Measurements from ENCODE around the gene NFKBIE. TPM values are rescaled to one million over a fixed set of nuclear protein-coding genes. Genes with fewer than 3 reads are reported as not detected.

The NFKBIE gene
- total and polyA plus RNA-seq, 9 of the 15 experiments (the other 6 are each of a cell fraction or from before 2014, with no cell fraction given), result 2.1 to 16.4 (median 11.7) TPM

GRCh38 chr6:44257753-44258324, 7.5 kb downstream of the NFKBIE start (continued):
- TF ChIP-seq, protein P1, sequence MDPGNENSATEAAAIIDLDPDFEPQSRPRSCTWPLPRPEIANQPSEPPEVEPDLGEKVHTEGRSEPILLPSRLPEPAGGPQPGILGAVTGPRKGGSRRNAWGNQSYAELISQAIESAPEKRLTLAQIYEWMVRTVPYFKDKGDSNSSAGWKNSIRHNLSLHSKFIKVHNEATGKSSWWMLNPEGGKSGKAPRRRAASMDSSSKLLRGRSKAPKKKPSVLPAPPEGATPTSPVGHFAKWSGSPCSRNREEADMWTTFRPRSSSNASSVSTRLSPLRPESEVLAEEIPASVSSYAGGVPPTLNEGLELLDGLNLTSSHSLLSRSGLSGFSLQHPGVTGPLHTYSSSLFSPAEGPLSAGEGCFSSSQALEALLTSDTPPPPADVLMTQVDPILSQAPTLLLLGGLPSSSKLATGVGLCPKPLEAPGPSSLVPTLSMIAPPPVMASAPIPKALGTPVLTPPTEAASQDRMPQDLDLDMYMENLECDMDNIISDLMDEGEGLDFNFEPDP (CRISPR knock-in tag; IDR thresholded peaks at IDR 0.05), result no peak
- TF ChIP-seq ARHGAP35 (IDR thresholded peaks at IDR 0.05; ENCODE audit: partially characterized antibody) (no peak), ZNF282 (CRISPR knock-in tag; IDR thresholded peaks at IDR 0.05) (no peak), ZNF830 (CRISPR knock-in tag; IDR thresholded peaks at IDR 0.05) (peak; percentile 71; the same call in 1 of the 2 replicates), POU5F1 (IDR thresholded peaks at IDR 0.05; ENCODE audit: borderline replicate concordance, low read depth, low read length, partially characterized antibody) (no peak), NFRKB (IDR thresholded peaks at IDR 0.05; ENCODE audit: low read depth) (peak; percentile 80; the same call in 1 of the 2 replicates), CTCF (IDR thresholded peaks at IDR 0.05 in 2 of 3, conservative IDR thresholded peaks at IDR 0.05 in 1 of 3; ENCODE audit: insufficient read depth in 2 of 3, low read depth in 1 of 3, low read length in 3 of 3) (peak in 1 of 3 experiments; percentile 23; a peak in 1 of 6 replicates), ATF1 (CRISPR knock-in tag; IDR thresholded peaks at IDR 0.05) (no peak), ATF1 (tag; IDR thresholded peaks at IDR 0.05) (peak; percentile 65; the same call in 1 of the 2 replicates), NBN (IDR thresholded peaks at IDR 0.05; ENCODE audit: low read depth) (peak; percentile 78; the same call in 1 of the 2 replicates), ZNF175 (CRISPR knock-in tag; IDR thresholded peaks at IDR 0.05; ENCODE audit: low read depth) (peak; percentile 15; the same call in 1 of the 2 replicates), POLR2B (IDR thresholded peaks at IDR 0.05; ENCODE audit: low read depth, partially characterized antibody) (peak; percentile 73), ZNF197 (CRISPR knock-in tag; IDR thresholded peaks at IDR 0.05; ENCODE audit: low read depth) (0 out of 2 replicates have a peak, but pooled peaks have one; percentile 5), ARNT (IDR thresholded peaks at IDR 0.05) (0 out of 4 replicates have a peak, but pooled peaks of 1 of the 2 experiments have one; percentile 24), YY1 (IDR thresholded peaks at IDR 0.05; ENCODE audit: borderline replicate concordance in 1 of 3, control insufficient read depth in 1 of 3, extremely low read depth in 1 of 3, insufficient read depth in 3 of 3, insufficient read length in 1 of 3, insufficient replicate concordance in 2 of 3, low read depth in 1 of 3, low read length in 2 of 3) (peak in 1 of 3 experiments; percentile 12), MCM5 (IDR thresholded peaks at IDR 0.05; ENCODE audit: low read depth) (no peak), TCFL5 (CRISPR knock-in tag; conservative IDR thresholded peaks at IDR 0.05) (no peak), MIER1 (IDR thresholded peaks at IDR 0.05; ENCODE audit: low read depth) (0 out of 2 replicates have a peak, but pooled peaks have one; percentile 16), CGGBP1 (CRISPR knock-in tag; IDR thresholded peaks at IDR 0.05) (0 out of 2 replicates have a peak, but pooled peaks have one; percentile 42), MAFF (IDR thresholded peaks at IDR 0.05; ENCODE audit: low read length) (peak; percentile 27; the same call in 1 of the 2 replicates), NFATC3 (IDR thresholded peaks at IDR 0.05) (0 out of 2 replicates have a peak, but pooled peaks have one; percentile 35), SMAD1 (IDR thresholded peaks at IDR 0.05; ENCODE audit: low read depth, low read length, partially characterized antibody) (peak; percentile 22)
- TF ChIP-seq, protein P2, sequence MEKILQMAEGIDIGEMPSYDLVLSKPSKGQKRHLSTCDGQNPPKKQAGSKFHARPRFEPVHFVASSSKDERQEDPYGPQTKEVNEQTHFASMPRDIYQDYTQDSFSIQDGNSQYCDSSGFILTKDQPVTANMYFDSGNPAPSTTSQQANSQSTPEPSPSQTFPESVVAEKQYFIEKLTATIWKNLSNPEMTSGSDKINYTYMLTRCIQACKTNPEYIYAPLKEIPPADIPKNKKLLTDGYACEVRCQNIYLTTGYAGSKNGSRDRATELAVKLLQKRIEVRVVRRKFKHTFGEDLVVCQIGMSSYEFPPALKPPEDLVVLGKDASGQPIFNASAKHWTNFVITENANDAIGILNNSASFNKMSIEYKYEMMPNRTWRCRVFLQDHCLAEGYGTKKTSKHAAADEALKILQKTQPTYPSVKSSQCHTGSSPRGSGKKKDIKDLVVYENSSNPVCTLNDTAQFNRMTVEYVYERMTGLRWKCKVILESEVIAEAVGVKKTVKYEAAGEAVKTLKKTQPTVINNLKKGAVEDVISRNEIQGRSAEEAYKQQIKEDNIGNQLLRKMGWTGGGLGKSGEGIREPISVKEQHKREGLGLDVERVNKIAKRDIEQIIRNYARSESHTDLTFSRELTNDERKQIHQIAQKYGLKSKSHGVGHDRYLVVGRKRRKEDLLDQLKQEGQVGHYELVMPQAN (IDR thresholded peaks at IDR 0.05; ENCODE audit: borderline replicate concordance), result 0 out of 2 replicates have a peak, but pooled peaks have one; percentile 45
